Measurements from ENCODE around the gene TMEM61. TPM values are rescaled to one million over a fixed set of nuclear protein-coding genes. Genes with fewer than 3 reads are reported as not detected.
"Not testable (repeated sequence)": the region's sequence is repeated elsewhere in the genome, so short reads cannot be mapped to it uniquely, and the experiment has no call there.

The TMEM61 gene
- total RNA-seq, 1 experiment from 2014 or later: not detected

- in situ Hi-C loops (cut with HindIII; ENCODE audit: low sequenced_read_pairs); DNase-seq (ENCODE audit: low spot score): not testable (repeated sequence)
These were observed 43.7 kb downstream of the TMEM61 start for GRCh38 chr1:55024163-55024562.

- in situ Hi-C loops (cut with HindIII; ENCODE audit: low sequenced_read_pairs): not testable (repeated sequence)
These were observed 46.3 kb downstream of the TMEM61 start for GRCh38 chr1:55026682-55027081.

GRCh38 chr1:55031098-55031497, 50.7 kb downstream of the TMEM61 start:
- DNase-seq (ENCODE audit: low spot score); in situ Hi-C loops (cut with HindIII; ENCODE audit: low sequenced_read_pairs): not testable (repeated sequence)

More at GRCh38 chr1:55026682-55027081, 46.3 kb downstream of the TMEM61 start:
- DNase-seq (ENCODE audit: low spot score): not testable (repeated sequence)

GRCh38 chr1:55033265-55033614, 52.8 kb downstream of the TMEM61 start:
- in situ Hi-C loops (cut with HindIII; ENCODE audit: low sequenced_read_pairs): no loop called here
- no peak for DNase-seq (ENCODE audit: low spot score)

- no peak for DNase-seq (ENCODE audit: low spot score)
- in situ Hi-C loops (cut with HindIII; ENCODE audit: low sequenced_read_pairs): no loop called here
These were observed 54.2 kb downstream of the TMEM61 start for GRCh38 chr1:55034476-55035133.

GRCh38 chr1:55035904-55036303, 55.5 kb downstream of the TMEM61 start:
- no peak for DNase-seq (ENCODE audit: low spot score)
- in situ Hi-C loops (cut with HindIII; ENCODE audit: low sequenced_read_pairs): no loop called here

GRCh38 chr1:55037733-55038551, 57.5 kb downstream of the TMEM61 start:
- DNase-seq (ENCODE audit: low spot score): peak; percentile 75
- in situ Hi-C loops (cut with HindIII; ENCODE audit: low sequenced_read_pairs): no loop called here

GRCh38 chr1:55038552-55038838, 58.1 kb downstream of the TMEM61 start:
- in situ Hi-C loops (cut with HindIII; ENCODE audit: low sequenced_read_pairs): no loop called here
- peak; percentile 51 for DNase-seq (ENCODE audit: low spot score)

GRCh38 chr1:55038974-55039341, 58.5 kb downstream of the TMEM61 start:
- no peak for DNase-seq (ENCODE audit: low spot score)
- in situ Hi-C loops (cut with HindIII; ENCODE audit: low sequenced_read_pairs): no loop called here

GRCh38 chr1:55039342-55040082, 59.1 kb downstream of the TMEM61 start, which contains the start of gene PCSK9:
Gene PCSK9, plus strand, starts transcription at chr1:55039548. Its CDS starts 290 bp downstream, at chr1:55039838.
- in situ Hi-C loops (cut with HindIII; ENCODE audit: low sequenced_read_pairs): no loop called here
- DNase-seq (ENCODE audit: low spot score): peak; percentile 48

- in situ Hi-C loops (cut with HindIII; ENCODE audit: low sequenced_read_pairs): no loop called here
- peak; percentile 53 for DNase-seq (ENCODE audit: low spot score)
These were observed 59.9 kb downstream of the TMEM61 start for GRCh38 chr1:55040083-55040932.

- in situ Hi-C loops (cut with HindIII; ENCODE audit: low sequenced_read_pairs): no loop called here
- no peak for DNase-seq (ENCODE audit: low spot score)
These were observed 60.6 kb downstream of the TMEM61 start for GRCh38 chr1:55040933-55041494.

- in situ Hi-C loops (cut with HindIII; ENCODE audit: low sequenced_read_pairs): no loop called here
- DNase-seq (ENCODE audit: low spot score): no peak
These were observed 61.2 kb downstream of the TMEM61 start for GRCh38 chr1:55041613-55042012.

Other genes with a start within 250 kb of the TMEM61 start
- 10.0 and 17.2 TPM in 2 replicates for gene PARS2, start 216.1 kb upstream of the TMEM61 start, total RNA-seq (2014; rRNA removed; shearing (Covaris generic))
- not detected in 2 replicates for gene TTC22, start 179.3 kb upstream of the TMEM61 start, total RNA-seq (2014; rRNA removed; shearing (Covaris generic))
- gene DHCR24, start 93.4 kb upstream of the TMEM61 start, total RNA-seq (2014; rRNA removed; shearing (Covaris generic)): 77.8 and 101 TPM in 2 replicates
- gene BSND, start 18.3 kb downstream of the TMEM61 start, total RNA-seq (2014; rRNA removed; shearing (Covaris generic)): not detected in 2 replicates
- 0.06 TPM in 1 of 2 replicates, not detected in the other for gene PCSK9, start 58.9 kb downstream of the TMEM61 start, total RNA-seq (2014; rRNA removed; shearing (Covaris generic))
- gene USP24, start 234.7 kb downstream of the TMEM61 start, total RNA-seq (2014; rRNA removed; shearing (Covaris generic)): 14.3 and 20.8 TPM in 2 replicates